Femur (tissue), 1 donor: ENCODE measurements around the gene NPM3.

Experiments used
- DNase-seq: peaks from one replicate; pipeline ENCODE4 v3.0.0-alpha.2; 2017

The NPM3 gene

GRCh38 chr10:101749047-101750016, 33.9 kb downstream of the NPM3 start:
- no peak for DNase-seq

DNA sequence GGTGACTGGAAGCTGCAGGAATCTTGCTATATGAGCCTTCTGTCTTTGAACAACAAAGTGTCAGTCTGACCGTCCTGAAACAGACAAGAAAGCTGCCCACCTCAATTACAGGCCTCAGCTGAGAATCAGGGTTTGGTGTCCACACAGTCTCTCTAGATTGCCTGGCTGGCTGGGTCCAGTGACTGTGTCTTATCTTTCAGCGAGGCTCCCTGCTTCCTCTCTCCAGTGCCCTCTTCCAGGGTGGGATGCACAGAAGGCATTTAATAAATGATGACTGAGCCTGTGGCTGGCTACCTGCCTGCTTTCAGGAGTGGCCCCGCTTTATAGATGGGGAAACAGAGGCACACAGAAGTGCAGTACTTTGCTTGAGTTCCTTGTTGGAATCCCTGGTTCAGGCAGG, 34.8 kb downstream of the NPM3 start:
- DNase-seq = no peak

GRCh38 chr10:101745074-101745696, 38.1 kb downstream of the NPM3 start:
- no peak for DNase-seq

DNA sequence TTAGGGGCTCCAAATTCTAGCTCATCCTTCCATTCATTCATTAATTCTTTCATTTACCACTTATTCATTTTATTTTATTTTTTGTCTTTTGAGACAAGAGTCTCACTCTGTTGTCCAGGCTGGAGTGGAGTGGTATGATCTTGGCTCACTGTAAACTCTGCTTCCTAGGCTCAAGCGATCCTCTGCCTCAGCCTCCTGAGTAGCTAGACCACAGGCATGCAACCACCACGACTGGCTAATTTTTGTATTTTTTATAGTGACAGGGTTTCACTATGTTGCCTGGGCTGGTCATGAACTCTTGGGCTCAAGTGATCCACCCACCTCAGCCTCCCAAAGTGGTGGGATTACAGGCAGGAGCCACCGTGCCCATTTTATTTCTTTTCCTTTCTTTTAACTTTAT, 39.0 kb downstream of the NPM3 start:
- no peak for DNase-seq

- DNase-seq = no peak
Measured at GRCh38 chr10:101741938-101742337, 41.3 kb downstream of the NPM3 start.

GRCh38 chr10:101736666-101737065, 46.6 kb downstream of the NPM3 start:
- no peak for DNase-seq

DNA sequence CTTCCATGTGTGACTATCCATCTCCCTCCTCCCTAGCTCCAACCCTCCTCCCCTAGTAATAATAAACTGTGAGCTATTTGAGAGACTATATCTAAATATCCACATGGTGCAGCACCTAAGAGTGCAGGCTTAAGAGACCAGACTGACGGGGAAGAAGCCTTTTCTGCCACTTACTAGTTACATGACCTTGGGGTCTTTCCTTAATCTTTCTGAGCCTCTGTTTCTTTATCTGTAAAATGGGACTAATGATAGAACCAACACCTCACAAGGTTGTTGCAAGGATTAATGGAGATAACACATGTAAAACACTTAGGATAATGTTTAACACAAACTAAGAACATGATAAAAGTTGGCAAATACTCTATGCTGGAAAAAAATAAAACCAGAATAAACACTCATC, 51.1 kb downstream of the NPM3 start:
- no peak for DNase-seq
